ENCODE measurements around the gene USP10. TPM values are rescaled to one million over a fixed set of nuclear protein-coding genes. Genes with fewer than 3 reads are reported as not detected.

Gene USP10
- total RNA-seq, 4 donors from 2014 or later: 44.6 to 89.6 (median 55.9) TPM

- DNase-seq (ENCODE audit: low spot score): no peak
- TF ChIP-seq, protein P1, sequence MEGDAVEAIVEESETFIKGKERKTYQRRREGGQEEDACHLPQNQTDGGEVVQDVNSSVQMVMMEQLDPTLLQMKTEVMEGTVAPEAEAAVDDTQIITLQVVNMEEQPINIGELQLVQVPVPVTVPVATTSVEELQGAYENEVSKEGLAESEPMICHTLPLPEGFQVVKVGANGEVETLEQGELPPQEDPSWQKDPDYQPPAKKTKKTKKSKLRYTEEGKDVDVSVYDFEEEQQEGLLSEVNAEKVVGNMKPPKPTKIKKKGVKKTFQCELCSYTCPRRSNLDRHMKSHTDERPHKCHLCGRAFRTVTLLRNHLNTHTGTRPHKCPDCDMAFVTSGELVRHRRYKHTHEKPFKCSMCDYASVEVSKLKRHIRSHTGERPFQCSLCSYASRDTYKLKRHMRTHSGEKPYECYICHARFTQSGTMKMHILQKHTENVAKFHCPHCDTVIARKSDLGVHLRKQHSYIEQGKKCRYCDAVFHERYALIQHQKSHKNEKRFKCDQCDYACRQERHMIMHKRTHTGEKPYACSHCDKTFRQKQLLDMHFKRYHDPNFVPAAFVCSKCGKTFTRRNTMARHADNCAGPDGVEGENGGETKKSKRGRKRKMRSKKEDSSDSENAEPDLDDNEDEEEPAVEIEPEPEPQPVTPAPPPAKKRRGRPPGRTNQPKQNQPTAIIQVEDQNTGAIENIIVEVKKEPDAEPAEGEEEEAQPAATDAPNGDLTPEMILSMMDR (IDR thresholded peaks at IDR 0.05): no peak
- ATAC-seq (ENCODE audit: low FRiP score): no peak
These were observed 66.1 kb downstream of the USP10 start for GRCh38 chr16:84765616-84766580.

- DNase-seq (ENCODE audit: low spot score) (no peak), ATAC-seq (ENCODE audit: low FRiP score) (no peak)
- TF ChIP-seq, protein P1 (IDR thresholded peaks at IDR 0.05): no peak
These were observed 67.4 kb downstream of the USP10 start for GRCh38 chr16:84766978-84767773.

GRCh38 chr16:84768061-84768807 lies 68.4 kb downstream of the USP10 start:
- DNase-seq (ENCODE audit: low spot score) (no peak), ATAC-seq (ENCODE audit: low FRiP score) (no peak)
- TF ChIP-seq, protein P1 (IDR thresholded peaks at IDR 0.05): no peak

DNA sequence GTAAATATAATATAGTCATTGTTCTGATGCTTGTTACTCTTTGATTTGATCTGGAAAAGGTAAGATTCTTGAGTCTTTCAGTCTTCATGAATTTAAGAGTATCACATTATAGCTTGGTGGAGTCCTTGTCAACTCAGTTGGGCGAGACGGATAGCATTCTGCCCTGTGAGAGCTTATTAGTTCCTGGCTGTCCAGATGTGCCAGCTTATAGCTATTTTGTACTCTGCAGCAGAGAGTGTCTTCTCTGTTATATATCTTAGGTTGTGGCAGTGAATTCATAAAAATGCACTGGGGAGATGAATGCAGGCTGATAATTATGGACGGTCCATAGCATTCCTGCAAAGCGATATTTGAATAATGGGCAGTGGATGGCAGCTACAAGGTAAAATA lies 69.0 kb downstream of the USP10 start:
- DNase-seq (ENCODE audit: low spot score) (no peak), ATAC-seq (ENCODE audit: low FRiP score) (no peak)
- TF ChIP-seq, protein P1 (IDR thresholded peaks at IDR 0.05): no peak

GRCh38 chr16:84769416-84769815 lies 69.6 kb downstream of the USP10 start:
- TF ChIP-seq, protein P1 (IDR thresholded peaks at IDR 0.05): no peak
- ATAC-seq (ENCODE audit: low FRiP score): no peak
- DNase-seq (ENCODE audit: low spot score): no peak

- DNase-seq (ENCODE audit: low spot score): no peak
- TF ChIP-seq, protein P1 (IDR thresholded peaks at IDR 0.05): no peak
- ATAC-seq (ENCODE audit: low FRiP score): no peak
These were observed 73.5 kb downstream of the USP10 start for GRCh38 chr16:84773312-84773711.

Measured in omental fat pad (tissue), 4 donors.